Neuron (in vitro differentiated cells): ENCODE measurements around the gene SPECC1.
"Not testable (repeated sequence)": the region's sequence is repeated elsewhere in the genome, so short reads cannot be mapped to it uniquely, and the experiment has no call there.

Experiments
- H2AFZ ChIP-seq: one replicate; pipeline ENCODE4 v1.6.1; 2013; ENCODE audit warnings: low read depth, mild to moderate bottlenecking, inconsistent platforms, low read length, moderate library complexity
- H3K27me3 ChIP-seq: one replicate; pipeline ENCODE4 v1.6.1; 2013; ENCODE audit warnings: low read length; ENCODE audit not compliant: insufficient read depth
- H3K36me3 ChIP-seq: one replicate; pipeline ENCODE4 v1.6.1; 2013; ENCODE audit warnings: low read length; ENCODE audit not compliant: insufficient read depth
- H3K4me1 ChIP-seq: one replicate; pipeline ENCODE4 v1.6.1; 2013; ENCODE audit warnings: low read length; ENCODE audit not compliant: insufficient read depth
- H3K4me3 ChIP-seq: 2 replicates; pipeline ENCODE4 v1.5.1; 2013; ENCODE audit warnings: mild to moderate bottlenecking, low read length, moderate library complexity
- H3K9me3 ChIP-seq: one replicate; pipeline ENCODE4 v1.6.1; 2013; ENCODE audit warnings: low read length

Gene SPECC1

DNA sequence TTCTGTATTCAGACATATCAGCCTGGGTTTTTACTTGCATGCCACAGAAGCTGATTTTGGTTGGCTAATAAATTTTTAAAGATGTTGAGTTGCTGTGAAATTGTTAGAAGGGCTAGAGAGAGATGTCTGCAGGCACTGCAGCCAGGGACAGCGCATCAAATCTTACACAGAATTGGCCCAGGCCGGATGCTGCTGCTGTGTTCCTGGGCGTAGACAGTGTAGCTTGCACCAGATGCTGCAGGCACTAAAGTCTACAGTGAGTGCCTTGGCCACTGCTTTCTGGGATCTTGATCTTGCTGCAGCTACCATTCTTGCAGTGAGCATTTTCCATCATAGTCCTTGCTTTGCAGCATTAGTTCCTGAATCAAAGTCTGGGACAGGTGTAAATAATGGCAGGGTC is 169.9 kb downstream of the SPECC1 start:
- no peak overlapping the region for H2AFZ ChIP-seq
- peaks cover 24% of the 10 kb centered on the region for H3K4me1 ChIP-seq
- H3K36me3 ChIP-seq: no peaks in the 10 kb centered on the region
- H3K27me3 ChIP-seq: no peaks in the 10 kb centered on the region
- no peak overlapping the region for H3K4me3 ChIP-seq
- no peaks in the 10 kb centered on the region for H3K9me3 ChIP-seq

GRCh38 chr17:20180661-20181060 is 171.5 kb downstream of the SPECC1 start:
- Histone ChIP-seq H3K4me1 (peaks cover 24% of the 10 kb centered on the region), H3K9me3 (no peaks in the 10 kb centered on the region), H3K4me3 (no peak overlapping the region), H3K36me3 (no peaks in the 10 kb centered on the region), H3K27me3 (no peaks in the 10 kb centered on the region), H2AFZ (no peak overlapping the region)

GRCh38 chr17:20184181-20184580 is 175.0 kb downstream of the SPECC1 start:
- no peak overlapping the region for H2AFZ ChIP-seq
- H3K4me1 ChIP-seq: peaks cover 22% of the 10 kb centered on the region
- H3K9me3 ChIP-seq: no peaks in the 10 kb centered on the region

DNA sequence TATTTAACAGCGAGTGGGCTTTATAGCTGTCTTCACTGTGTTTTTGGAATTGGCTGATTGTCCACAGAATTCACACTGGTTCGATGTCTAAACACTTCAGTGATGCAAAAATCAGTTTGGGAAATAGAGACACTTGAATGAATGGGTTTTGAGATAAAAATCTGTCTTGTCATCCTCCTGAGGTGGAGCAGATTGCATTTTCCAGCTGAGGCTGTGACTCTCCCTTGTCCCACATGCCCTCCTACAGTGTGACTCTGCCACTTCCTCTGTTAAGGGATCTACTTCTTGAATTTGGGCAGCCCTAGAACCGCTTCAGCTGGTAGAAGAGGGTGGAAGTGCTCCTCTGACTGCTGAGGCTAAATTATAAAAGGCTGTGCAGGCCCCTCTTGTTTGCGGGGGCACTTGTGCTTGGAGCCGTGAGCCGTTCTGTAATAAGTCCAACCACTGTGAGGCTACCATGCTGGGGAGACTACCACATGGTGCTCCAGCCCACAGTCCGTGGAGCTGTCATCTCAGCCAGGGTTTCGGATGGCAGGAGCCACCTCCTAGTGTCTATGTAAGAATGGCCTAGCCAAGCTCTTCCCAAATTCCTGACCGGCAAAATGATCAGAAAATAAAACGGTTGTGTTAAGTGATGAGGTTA is 175.9 kb downstream of the SPECC1 start:
- H3K4me3 ChIP-seq: no peak overlapping the region
- no peaks in the 10 kb centered on the region for H3K9me3 ChIP-seq
- no peaks in the 10 kb centered on the region for H3K27me3 ChIP-seq
- no peaks in the 10 kb centered on the region for H3K36me3 ChIP-seq
- H3K4me1 ChIP-seq: peaks cover 22% of the 10 kb centered on the region
- H2AFZ ChIP-seq: no peak overlapping the region

More at GRCh38 chr17:20184181-20184580, 175.0 kb downstream of the SPECC1 start:
- H3K36me3 ChIP-seq: no peaks in the 10 kb centered on the region
- H3K4me3 ChIP-seq: no peak overlapping the region
- no peaks in the 10 kb centered on the region for H3K27me3 ChIP-seq

- Histone ChIP-seq H3K36me3 (no peaks in the 10 kb centered on the region), H3K9me3 (no peaks in the 10 kb centered on the region), H3K27me3 (no peaks in the 10 kb centered on the region), H3K4me1 (peaks cover 20% of the 10 kb centered on the region), H3K4me3 (no peak overlapping the region), H2AFZ (no peak overlapping the region)
Measured at GRCh38 chr17:20187049-20187448, 177.9 kb downstream of the SPECC1 start.

DNA sequence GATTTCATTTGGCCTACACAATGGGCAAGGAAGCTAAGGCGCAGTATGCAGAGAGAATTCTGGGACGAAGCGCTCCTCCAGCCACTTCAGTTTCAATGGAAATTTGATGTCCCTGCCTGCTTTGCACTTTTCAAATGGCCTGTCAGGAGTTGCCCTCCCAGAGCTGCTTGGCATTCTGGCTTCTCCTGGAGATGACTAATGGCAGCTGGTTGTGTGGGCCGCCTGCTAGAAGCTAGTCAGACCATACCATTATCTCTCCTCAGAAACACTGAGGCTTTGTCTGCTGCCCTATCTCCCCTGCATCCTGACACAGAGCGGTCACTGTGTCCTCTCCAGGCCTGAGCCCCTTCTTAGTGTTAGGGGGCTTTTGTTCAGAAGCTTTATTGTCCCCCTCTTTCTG is 180.1 kb downstream of the SPECC1 start:
- no peaks in the 10 kb centered on the region for H3K27me3 ChIP-seq
- H3K4me1 ChIP-seq: peaks cover 20% of the 10 kb centered on the region
- no peaks in the 10 kb centered on the region for H3K36me3 ChIP-seq
- no peak overlapping the region for H3K4me3 ChIP-seq
- peak overlapping the region; percentile 4 for H2AFZ ChIP-seq
- no peaks in the 10 kb centered on the region for H3K9me3 ChIP-seq

DNA sequence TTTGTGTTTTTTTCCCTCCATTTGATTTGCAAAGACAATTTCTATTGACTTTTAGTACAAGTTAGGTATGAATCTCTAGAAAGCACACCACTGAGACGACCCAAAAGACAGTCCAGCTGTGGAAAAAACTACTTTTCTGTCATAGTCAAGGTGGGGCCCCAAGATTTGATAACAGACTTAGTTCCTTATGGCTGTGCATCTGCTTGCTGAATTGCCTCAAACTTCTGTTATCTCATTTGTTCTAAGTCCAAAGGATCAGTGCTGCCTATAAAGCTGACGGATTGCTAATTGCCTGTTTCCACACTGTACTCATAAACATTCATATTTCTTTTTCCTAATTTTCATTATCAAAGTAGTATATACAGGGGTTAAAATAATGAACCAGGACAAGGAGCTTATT is 180.8 kb downstream of the SPECC1 start:
- Histone ChIP-seq H3K36me3 (no peaks in the 10 kb centered on the region), H3K4me1 (peaks cover 20% of the 10 kb centered on the region), H2AFZ (no peak overlapping the region), H3K9me3 (no peaks in the 10 kb centered on the region), H3K4me3 (no peak overlapping the region), H3K27me3 (no peaks in the 10 kb centered on the region)

- Histone ChIP-seq H3K9me3 (no peaks in the 10 kb centered on the region), H2AFZ (no peak overlapping the region), H3K4me3 (no peak overlapping the region), H3K27me3 (no peaks in the 10 kb centered on the region), H3K4me1 (peaks cover 20% of the 10 kb centered on the region), H3K36me3 (no peaks in the 10 kb centered on the region)
Measured at GRCh38 chr17:20190605-20191004, 181.4 kb downstream of the SPECC1 start.

DNA sequence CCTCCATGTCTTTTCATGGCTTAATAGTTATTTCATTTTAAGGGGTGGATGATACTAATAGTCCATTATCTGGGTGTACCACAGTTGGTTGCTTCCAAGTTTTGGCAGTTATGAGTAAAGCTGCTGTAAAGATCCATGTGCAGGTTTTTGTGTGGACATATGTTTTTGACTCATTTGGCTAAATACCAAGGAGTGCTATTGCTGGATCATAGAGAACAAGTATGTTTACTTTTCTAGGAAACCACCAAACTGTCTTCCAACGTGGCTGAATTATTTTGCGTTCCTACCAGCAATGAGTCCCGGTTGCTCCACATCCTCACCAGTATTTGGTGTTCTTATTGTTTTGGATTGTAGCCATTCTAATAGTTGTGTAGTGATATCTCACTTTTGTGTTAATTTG is 181.9 kb downstream of the SPECC1 start:
- Histone ChIP-seq H3K27me3 (no peaks in the 10 kb centered on the region), H3K36me3 (no peaks in the 10 kb centered on the region), H2AFZ (no peak overlapping the region), H3K9me3 (peaks cover under 1% of the 10 kb centered on the region), H3K4me3 (no peak overlapping the region), H3K4me1 (peaks cover 20% of the 10 kb centered on the region)

DNA sequence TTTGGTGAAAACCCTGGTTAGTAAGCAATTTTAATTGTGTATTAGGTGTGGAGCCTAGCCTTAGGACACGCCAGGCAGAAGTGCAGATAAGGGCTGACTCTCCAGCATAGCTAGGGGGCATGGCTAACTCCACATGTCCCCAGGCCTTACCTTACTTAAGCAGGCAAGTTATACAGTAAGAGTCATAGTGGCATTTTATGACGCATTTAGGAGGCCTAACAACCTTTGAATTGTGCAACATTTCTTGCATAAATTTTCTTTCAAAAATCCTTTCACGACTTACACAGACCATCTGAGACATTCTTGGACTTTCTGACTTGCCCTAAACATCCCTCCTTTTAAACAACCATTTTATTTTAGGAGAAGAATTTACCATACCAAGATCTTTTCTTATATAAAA is 187.1 kb downstream of the SPECC1 start:
- H3K27me3 ChIP-seq, H3K36me3 ChIP-seq, H3K4me3 ChIP-seq, H2AFZ ChIP-seq, H3K4me1 ChIP-seq: not testable (repeated sequence)
- peaks cover 10% of the 10 kb centered on the region for H3K9me3 ChIP-seq

- peaks cover 10% of the 10 kb centered on the region for H3K9me3 ChIP-seq
- H2AFZ ChIP-seq: no peak overlapping the region
Measured at GRCh38 chr17:20197272-20197926, 188.2 kb downstream of the SPECC1 start.

GRCh38 chr17:20200016-20200795 is 191.0 kb downstream of the SPECC1 start:
- Histone ChIP-seq H2AFZ (no peak overlapping the region), H3K4me3 (no peak overlapping the region), H3K36me3 (peaks cover 11% of the 10 kb centered on the region), H3K27me3 (no peaks in the 10 kb centered on the region), H3K4me1 (no peaks in the 10 kb centered on the region), H3K9me3 (peaks cover 13% of the 10 kb centered on the region)

More at GRCh38 chr17:20197272-20197926, 188.2 kb downstream of the SPECC1 start:
- no peaks in the 10 kb centered on the region for H3K36me3 ChIP-seq
- H3K4me3 ChIP-seq: no peak overlapping the region
- no peaks in the 10 kb centered on the region for H3K27me3 ChIP-seq
- no peaks in the 10 kb centered on the region for H3K4me1 ChIP-seq

DNA sequence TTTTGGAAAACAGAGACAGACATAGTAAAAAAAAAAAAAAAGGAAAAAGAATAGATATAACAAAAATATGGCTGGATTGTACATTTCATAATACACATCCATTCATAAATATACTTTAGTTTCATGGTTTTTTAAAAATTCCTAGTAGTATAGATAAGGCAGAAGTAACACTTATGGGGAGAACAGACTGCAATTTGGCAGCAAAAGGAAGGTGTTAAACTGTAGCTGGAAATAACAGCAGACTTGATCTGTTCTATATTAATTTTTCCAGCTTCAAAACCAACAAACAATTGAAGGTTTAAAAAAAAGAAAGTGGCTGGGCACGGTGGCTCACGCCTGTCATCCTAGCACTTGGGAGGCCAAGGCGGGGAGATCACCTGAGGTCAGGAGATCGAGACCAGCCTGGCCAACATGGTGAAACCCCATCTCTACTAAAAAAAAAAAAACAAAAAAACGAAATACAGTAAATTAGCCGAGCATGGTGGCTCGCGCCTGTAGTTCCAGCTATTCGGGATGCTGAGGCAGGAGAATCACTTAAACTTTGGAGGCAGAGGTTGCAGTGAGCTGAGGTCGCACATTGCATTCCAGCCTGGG is 191.8 kb downstream of the SPECC1 start:
- H3K27me3 ChIP-seq: no peaks in the 10 kb centered on the region
- H3K9me3 ChIP-seq: peaks cover 13% of the 10 kb centered on the region
- no peak overlapping the region for H3K4me3 ChIP-seq
- no peak overlapping the region for H2AFZ ChIP-seq
- H3K36me3 ChIP-seq: peaks cover 15% of the 10 kb centered on the region
- no peaks in the 10 kb centered on the region for H3K4me1 ChIP-seq
